PC-9 (cell line): ENCODE measurements around the gene APBA2. TPM values are rescaled to one million over a fixed set of nuclear protein-coding genes. Genes with fewer than 3 reads are reported as not detected.

ENCODE experiments used
- BruUV-seq: library from RNA; stranded (reverse); fragments of 400-500 nt; replicated peaks from 2 replicates; lab custom pipeline; 2021; lab: Mats Ljungman, UMichigan
- CTCF ChIA-PET: fragments of 300-600 bp; sonication (Branson Sonifier 250); formaldehyde crosslinking; loops from one replicate; lab custom pipeline; 2022; ENCODE audit warnings: antibody characterized with exemption; lab: Charles Lee
- POLR2A ChIA-PET: fragments of 300-600 bp; sonication (Branson Sonifier 250); formaldehyde crosslinking; loops from one replicate; lab custom pipeline; 2022; ENCODE audit warnings: antibody characterized with exemption; ENCODE audit not compliant: unreplicated experiment; lab: Charles Lee
- DNase-seq, 2 experiments: peaks; one replicate each; pipeline versions ENCODE4 v3.0.0 to v3.0.0-alpha.2; 2015 to 2022; ENCODE audit warnings: mixed read lengths in 1 of 2
- H2AFZ ChIP-seq: fragments of 200-600 bp; sonication (generic); 2 replicates; pipeline ENCODE4 v1.8.1; 2017; ENCODE audit warnings: antibody characterized with exemption
- H3F3A ChIP-seq: fragments of 200-600 bp; sonication (generic); 2 replicates; pipeline ENCODE4 v1.8.1; 2017; ENCODE audit warnings: antibody characterized with exemption, mild to moderate bottlenecking, low read depth; ENCODE audit not compliant: insufficient read depth
- H3K27ac ChIP-seq: fragments of 200-600 bp; sonication (generic); 2 replicates; pipeline ENCODE4 v1.6.1; 2016; ENCODE audit warnings: mixed run types
- H3K27me3 ChIP-seq: fragments of 200-600 bp; sonication (generic); 2 replicates; pipeline ENCODE4 v1.6.1; 2016; ENCODE audit warnings: low read depth, mixed run types; ENCODE audit not compliant: insufficient read depth
- H3K36me3 ChIP-seq: fragments of 200-600 bp; sonication (generic); 2 replicates; pipeline ENCODE4 v1.6.1; 2016; ENCODE audit warnings: low read depth, mixed run types
- H3K4me1 ChIP-seq: fragments of 200-600 bp; sonication (generic); replicated peaks from 2 replicates; pipeline ENCODE4 v1.6.1; 2016; ENCODE audit warnings: mixed run types; ENCODE audit not compliant: insufficient read depth
- H3K4me2 ChIP-seq: fragments of 200-600 bp; sonication (generic); 2 replicates; pipeline ENCODE4 v1.6.1; 2017; ENCODE audit warnings: mixed run types
- H3K4me3 ChIP-seq: fragments of 200-600 bp; sonication (generic); 2 replicates; pipeline ENCODE4 v1.6.1; 2016; ENCODE audit warnings: mixed run types
- H3K79me2 ChIP-seq: fragments of 200-600 bp; sonication (generic); 2 replicates; pipeline ENCODE4 v1.6.1; 2017; ENCODE audit warnings: low read depth, mixed run types
- H3K9me2 ChIP-seq: fragments of 200-600 bp; sonication (generic); 2 replicates; pipeline ENCODE4 v1.8.1; 2017; ENCODE audit warnings: mild to moderate bottlenecking; ENCODE audit not compliant: insufficient read depth
- H3K9me3 ChIP-seq: fragments of 200-600 bp; sonication (generic); 2 replicates; pipeline ENCODE4 v1.8.1; 2016; ENCODE audit warnings: low read depth; ENCODE audit not compliant: insufficient read depth
- H4K20me1 ChIP-seq: fragments of 200-600 bp; sonication (generic); 2 replicates; pipeline ENCODE4 v1.8.1; 2017; ENCODE audit not compliant: insufficient read depth
- EZH2 ChIP-seq: fragments of 200-600 bp; sonication (generic); IDR thresholded peaks from 2 replicates; pipeline ENCODE4 v1.8.0; 2017; ENCODE audit warnings: antibody characterized with exemption, low read depth
- intact Hi-C: fragments of 100-400 bp; cut with micrococcal nuclease; formaldehyde crosslinking; loops from one replicate; pipeline ENCODE4 v1.10.0; 2022; ENCODE audit not compliant: unreplicated experiment
- total RNA-seq: library from RNA; stranded (reverse); gene quantifications from 2 replicates; pipeline ENCODE4 v1.2.3, GENCODE V29; 2021
- TF ChIP-seq, protein P1 (sequence below): fragments of 200-600 bp; sonication (generic); conservative IDR thresholded peaks from 2 replicates; pipeline ENCODE4 v1.6.1; 2017; ENCODE audit warnings: mixed run types, antibody characterized with exemption, mild to moderate bottlenecking, moderate library complexity

The APBA2 gene
- total RNA-seq, 1 experiment from 2014 or later, result not detected

DNA sequence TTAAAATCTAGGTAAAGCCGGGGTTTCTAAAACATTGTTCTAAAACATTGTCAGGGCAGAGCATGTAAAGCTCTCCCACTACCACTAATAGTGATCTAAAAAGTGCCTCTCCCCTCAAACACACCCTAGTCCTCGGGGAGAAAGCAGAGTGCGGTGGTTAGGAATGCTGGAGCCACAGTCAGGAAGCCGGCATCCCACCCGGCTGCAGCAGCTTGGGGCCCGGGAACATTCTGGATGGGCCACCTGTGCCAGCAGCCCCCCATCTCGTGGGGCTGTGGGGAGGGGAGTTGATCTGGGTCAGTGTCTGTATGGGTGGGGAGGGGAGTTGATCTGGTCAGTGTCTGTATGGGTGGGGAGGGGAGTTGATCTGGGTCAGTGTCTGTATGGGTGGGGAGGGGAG, 176.9 kb downstream of the APBA2 start:
- Histone ChIP-seq H4K20me1 (no peaks in the 10 kb centered on the region), H3K4me2 (no peak overlapping the region), H3K9me3 (no peaks in the 10 kb centered on the region), H3K9me2 (no peaks in the 10 kb centered on the region), H3F3A (no peaks in the 10 kb centered on the region), H3K79me2 (no peaks in the 10 kb centered on the region), H3K4me3 (no peak overlapping the region), H3K27ac (no peak overlapping the region), H3K27me3 (peaks cover 43% of the 10 kb centered on the region; the same call in 1 of the 2 replicates), H3K4me1 (no peaks in the 10 kb centered on the region), H3K36me3 (no peaks in the 10 kb centered on the region), H2AFZ (no peak overlapping the region)
- TF ChIP-seq EZH2, result no peak
- ChIA-PET POLR2A (no interaction called here), CTCF (no interaction called here)
- intact Hi-C loops, result no loop called here
- no peak for DNase-seq
- BruUV-seq, result no TSS peak

DNA sequence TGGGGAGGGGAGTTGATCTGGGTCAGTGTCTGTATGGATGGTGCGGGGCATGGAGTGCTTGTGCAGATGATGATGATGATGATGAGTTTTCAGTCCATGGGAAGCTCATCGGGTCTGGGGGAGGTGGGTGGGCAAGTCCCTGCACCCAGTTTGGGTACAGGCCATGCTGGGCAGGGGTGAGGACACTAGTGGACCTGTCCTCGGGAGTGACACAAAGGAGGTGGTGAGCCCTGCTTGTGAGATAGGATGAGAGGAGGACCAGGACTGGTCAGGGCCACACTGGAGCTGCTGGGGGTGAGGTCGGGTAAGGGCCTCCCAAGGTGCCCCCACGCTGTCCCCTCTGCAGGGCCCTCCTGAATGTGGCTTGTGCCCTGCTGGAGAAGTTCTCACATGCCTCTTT, 177.9 kb downstream of the APBA2 start:
- H3K9me2 ChIP-seq, result no peaks in the 10 kb centered on the region
- peaks cover 43% of the 10 kb centered on the region; the same call in 1 of the 2 replicates for H3K27me3 ChIP-seq
- POLR2A ChIA-PET, result no interaction called here
- no peak overlapping the region for H3K27ac ChIP-seq
- H3F3A ChIP-seq, result no peaks in the 10 kb centered on the region
- H3K4me3 ChIP-seq, result no peak overlapping the region
- H4K20me1 ChIP-seq, result no peaks in the 10 kb centered on the region
- no peak overlapping the region for H2AFZ ChIP-seq
- intact Hi-C loops, result no loop called here
- no peaks in the 10 kb centered on the region for H3K36me3 ChIP-seq
- H3K4me2 ChIP-seq, result no peak overlapping the region
- H3K4me1 ChIP-seq, result no peaks in the 10 kb centered on the region
- H3K9me3 ChIP-seq, result no peaks in the 10 kb centered on the region
- CTCF ChIA-PET, result no interaction called here
- H3K79me2 ChIP-seq, result no peaks in the 10 kb centered on the region
- DNase-seq, result no peak
- no TSS peak for BruUV-seq
- TF ChIP-seq, protein P1, sequence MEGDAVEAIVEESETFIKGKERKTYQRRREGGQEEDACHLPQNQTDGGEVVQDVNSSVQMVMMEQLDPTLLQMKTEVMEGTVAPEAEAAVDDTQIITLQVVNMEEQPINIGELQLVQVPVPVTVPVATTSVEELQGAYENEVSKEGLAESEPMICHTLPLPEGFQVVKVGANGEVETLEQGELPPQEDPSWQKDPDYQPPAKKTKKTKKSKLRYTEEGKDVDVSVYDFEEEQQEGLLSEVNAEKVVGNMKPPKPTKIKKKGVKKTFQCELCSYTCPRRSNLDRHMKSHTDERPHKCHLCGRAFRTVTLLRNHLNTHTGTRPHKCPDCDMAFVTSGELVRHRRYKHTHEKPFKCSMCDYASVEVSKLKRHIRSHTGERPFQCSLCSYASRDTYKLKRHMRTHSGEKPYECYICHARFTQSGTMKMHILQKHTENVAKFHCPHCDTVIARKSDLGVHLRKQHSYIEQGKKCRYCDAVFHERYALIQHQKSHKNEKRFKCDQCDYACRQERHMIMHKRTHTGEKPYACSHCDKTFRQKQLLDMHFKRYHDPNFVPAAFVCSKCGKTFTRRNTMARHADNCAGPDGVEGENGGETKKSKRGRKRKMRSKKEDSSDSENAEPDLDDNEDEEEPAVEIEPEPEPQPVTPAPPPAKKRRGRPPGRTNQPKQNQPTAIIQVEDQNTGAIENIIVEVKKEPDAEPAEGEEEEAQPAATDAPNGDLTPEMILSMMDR, result no peak
- TF ChIP-seq EZH2, result no peak

DNA sequence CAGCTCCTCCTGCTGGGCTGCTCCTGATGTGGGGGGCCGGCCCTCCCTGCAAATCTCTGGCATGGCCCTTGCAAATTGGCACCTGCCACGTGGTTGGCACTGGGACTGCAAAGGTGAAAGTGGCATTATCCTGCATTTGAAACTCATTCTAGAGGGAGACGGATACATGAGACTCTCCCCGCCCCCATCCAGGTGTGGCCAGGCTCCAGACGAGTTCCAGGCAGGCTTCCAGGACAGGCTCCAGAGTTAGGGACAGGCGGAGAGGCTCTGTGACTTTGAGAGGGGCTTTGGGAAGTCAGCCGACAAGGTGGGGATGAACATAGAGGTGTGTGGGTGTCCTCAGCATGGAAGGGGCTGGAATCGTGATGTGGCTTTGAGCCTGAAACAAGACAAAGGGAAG, 178.5 kb downstream of the APBA2 start:
- intact Hi-C loops, result no loop called here
- H3K4me2 ChIP-seq, result no peak overlapping the region
- ChIA-PET POLR2A (no interaction called here), CTCF (interaction anchor here (0.5 kb wide), 1 partner anchor 1796 kb away, joined by 5 read pairs; no protein-coding TSS in a partner anchor)
- H3K79me2 ChIP-seq, result no peaks in the 10 kb centered on the region
- no peaks in the 10 kb centered on the region for H3F3A ChIP-seq
- H3K4me1 ChIP-seq, result no peaks in the 10 kb centered on the region
- H3K4me3 ChIP-seq, result no peak overlapping the region
- no peaks in the 10 kb centered on the region for H3K9me2 ChIP-seq
- no peaks in the 10 kb centered on the region for H3K9me3 ChIP-seq
- H3K36me3 ChIP-seq, result no peaks in the 10 kb centered on the region
- no peak for DNase-seq
- no TSS peak for BruUV-seq
- TF ChIP-seq, protein P1, result no peak
- TF ChIP-seq EZH2, result no peak
- no peaks in the 10 kb centered on the region for H4K20me1 ChIP-seq
- no peak overlapping the region for H2AFZ ChIP-seq
- H3K27ac ChIP-seq, result no peak overlapping the region
- H3K27me3 ChIP-seq, result peaks cover 43% of the 10 kb centered on the region; the same call in 1 of the 2 replicates

DNA sequence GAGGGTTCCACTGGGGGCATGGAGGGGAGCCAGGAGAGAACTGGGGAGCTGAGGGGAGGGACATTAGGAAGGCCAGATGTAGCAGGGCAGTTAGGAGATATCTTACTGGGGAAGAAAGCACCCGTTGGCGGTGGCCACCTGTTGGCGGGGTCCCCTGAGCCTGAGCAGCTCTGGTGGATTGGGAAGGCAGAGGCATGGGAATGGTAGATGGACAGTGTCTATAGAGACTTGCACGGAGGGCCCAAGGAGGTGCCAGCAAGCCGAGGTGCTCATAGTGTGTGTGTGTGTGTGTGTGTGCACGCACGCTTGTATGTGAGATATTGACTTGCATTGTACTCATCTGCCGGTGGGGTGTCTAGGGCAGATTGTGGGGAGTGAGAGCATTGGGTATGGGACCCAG, 179.0 kb downstream of the APBA2 start:
- H3K4me1 ChIP-seq, result no peaks in the 10 kb centered on the region
- no peak overlapping the region for H3K4me3 ChIP-seq
- no peaks in the 10 kb centered on the region for H3F3A ChIP-seq
- ChIA-PET POLR2A (no interaction called here), CTCF (no interaction called here)
- H3K4me2 ChIP-seq, result no peak overlapping the region
- H3K79me2 ChIP-seq, result no peaks in the 10 kb centered on the region
- TF ChIP-seq, protein P1, result no peak
- TF ChIP-seq EZH2, result no peak
- no peaks in the 10 kb centered on the region for H3K9me2 ChIP-seq
- H3K27ac ChIP-seq, result no peak overlapping the region
- DNase-seq, result no peak
- no TSS peak for BruUV-seq
- intact Hi-C loops, result no loop called here
- no peaks in the 10 kb centered on the region for H4K20me1 ChIP-seq
- no peak overlapping the region for H2AFZ ChIP-seq
- no peaks in the 10 kb centered on the region for H3K36me3 ChIP-seq
- no peaks in the 10 kb centered on the region for H3K9me3 ChIP-seq
- peaks cover 47% of the 10 kb centered on the region; the same call in 1 of the 2 replicates for H3K27me3 ChIP-seq
